Peyer's patch (tissue), 4 donors: ENCODE results near the gene KIF25.

Experiments used
- CTCF ChIP-seq, 6 experiments: fragments of 450-650 bp in 4 of 6; fragments of 200-600 bp in 2 of 6; sonication (generic) in 1 of 6; IDR thresholded peaks; one replicate each; pipeline ENCODE4 v1.5.1; 2017 to 2019; ENCODE audit warnings: antibody characterized with exemption in 6 of 6, mild to moderate bottlenecking in 3 of 6, moderate library complexity in 1 of 6
- POLR2A ChIP-seq, 2 donors: fragments of 450-650 bp; IDR thresholded peaks; one replicate each; pipeline ENCODE4 v1.5.1; 2017; ENCODE audit warnings: antibody characterized with exemption in 2 of 2, mild to moderate bottlenecking in 2 of 2, moderate library complexity in 2 of 2

GRCh38 chr6:167984144-167984719 lies 13.2 kb upstream of the KIF25 start:
- TF ChIP-seq CTCF (IDR thresholded peaks at IDR 0.05) (no peak), POLR2A (IDR thresholded peaks at IDR 0.05) (no peak)
